ENCODE results near the gene MKRN2. TPM values are rescaled to one million over a fixed set of nuclear protein-coding genes. Genes with fewer than 3 reads are reported as not detected.

MKRN2 gene
- total and polyA plus RNA-seq, 2 of the 8 experiments (the other 6 are each of a cell fraction or from before 2014, with no cell fraction given), result 15.3 to 17.6 TPM

GRCh38 chr3:12590096-12590495, 33.2 kb downstream of the MKRN2 start (continued):
- TF ChIP-seq TBP (IDR thresholded peaks at IDR 0.05; ENCODE audit: low read depth, low read length) (no peak), POU5F1 (IDR thresholded peaks at IDR 0.05; ENCODE audit: low read depth, low read length) (no peak), CBX8 (IDR thresholded peaks at IDR 0.05; ENCODE audit: borderline replicate concordance, low read depth, low read length) (no peak), E2F6 (IDR thresholded peaks at IDR 0.05) (no peak)
